TTC549 (cell line): ENCODE data around the gene RTN4.

Experiments
- FAIRE-seq: peaks from 2 replicates; lab custom pipeline; 2012; peaks lifted over from hg19 to GRCh38; lab: Jason Lieb, UNC

Gene RTN4

GRCh38 chr2:54969295-54969939 lies 80.8 kb downstream of the RTN4 start:
- no peak for FAIRE-seq

DNA sequence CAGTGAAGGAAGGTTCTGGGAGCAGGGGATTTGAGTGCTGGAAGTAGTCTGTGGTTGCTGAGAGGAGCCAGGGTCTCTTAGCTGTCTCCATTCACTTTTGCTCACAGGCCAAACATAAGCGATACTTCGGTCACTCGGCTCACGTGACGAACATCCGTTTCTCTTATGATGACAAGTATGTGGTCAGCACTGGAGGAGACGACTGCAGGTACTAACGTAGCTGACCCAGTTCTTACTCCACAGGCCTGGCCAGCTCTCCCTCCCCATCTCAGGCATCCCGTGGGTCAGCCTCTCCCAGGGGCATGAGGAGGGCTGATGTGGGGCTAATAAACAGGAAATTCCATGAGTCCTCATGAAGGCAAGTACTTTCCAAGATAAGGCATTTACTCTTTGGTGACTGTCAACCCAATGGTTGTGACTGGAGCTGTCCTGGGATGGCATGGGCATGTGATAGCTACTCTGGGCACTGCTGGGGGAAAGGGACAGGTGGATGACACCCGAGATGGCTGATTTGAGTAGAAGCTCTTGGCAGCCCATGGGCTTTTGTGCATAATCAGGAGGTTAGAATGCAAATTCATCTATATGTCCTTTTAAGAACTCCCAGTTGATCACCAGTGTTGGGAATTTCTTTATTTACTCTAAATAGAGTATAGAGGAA lies 81.6 kb downstream of the RTN4 start:
- FAIRE-seq, result no peak

GRCh38 chr2:54967759-54968365 lies 82.4 kb downstream of the RTN4 start:
- FAIRE-seq, result no peak

DNA sequence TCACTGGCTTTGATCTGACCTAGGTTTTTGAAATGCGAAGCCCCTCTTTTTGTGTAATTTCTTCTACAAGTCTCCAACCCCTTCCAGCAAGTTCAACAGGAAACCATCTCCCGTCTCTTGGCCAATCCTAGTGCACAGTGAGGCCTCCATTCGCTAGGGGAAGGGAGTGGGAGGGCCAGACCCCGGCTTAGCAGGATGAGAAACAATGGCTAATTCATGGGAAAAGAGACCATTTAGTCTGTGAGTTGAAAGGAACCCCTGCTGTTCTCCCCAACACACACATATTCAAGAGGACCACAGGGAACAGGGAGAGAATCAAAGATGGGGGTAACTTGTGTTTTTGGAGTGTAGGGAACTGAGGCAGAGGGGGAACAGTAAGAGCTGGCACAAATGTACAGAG lies 83.0 kb downstream of the RTN4 start:
- no peak for FAIRE-seq

- no peak for FAIRE-seq
Measured at GRCh38 chr2:54966837-54967236, 83.4 kb downstream of the RTN4 start.

DNA sequence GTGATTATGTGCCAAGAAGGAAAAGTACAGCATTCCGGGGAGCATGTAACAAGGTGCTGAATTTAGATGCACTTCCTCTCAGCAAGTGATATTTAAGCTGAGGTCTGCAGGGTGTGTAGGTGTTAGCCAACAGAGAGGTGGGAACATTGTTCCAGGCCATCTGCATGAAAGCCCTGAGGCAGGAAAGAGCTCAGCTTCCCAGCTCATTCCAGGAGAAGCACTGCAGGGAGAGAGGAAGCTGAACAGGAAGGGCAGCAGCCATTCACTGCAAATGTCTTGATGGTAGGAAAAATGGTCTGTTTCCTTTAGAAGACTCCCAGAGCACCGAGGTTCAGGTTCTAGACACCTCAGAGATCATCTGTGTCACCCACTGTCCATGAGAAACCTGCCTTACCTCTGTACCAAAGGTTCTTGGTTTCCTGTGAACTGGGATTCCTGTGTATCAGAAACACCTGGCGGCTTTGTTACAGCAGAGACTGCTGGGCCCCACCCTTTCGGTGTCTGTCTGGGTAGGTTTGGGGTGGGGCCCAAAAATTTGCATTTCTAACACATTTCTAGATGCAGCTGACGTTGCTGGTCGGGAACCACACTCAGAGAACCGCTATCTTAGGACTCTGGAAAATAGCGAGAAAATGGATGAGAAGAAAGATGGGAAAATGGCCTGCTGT lies 84.0 kb downstream of the RTN4 start:
- FAIRE-seq, result no peak

GRCh38 chr2:54965425-54965824 lies 84.8 kb downstream of the RTN4 start:
- no peak for FAIRE-seq

DNA sequence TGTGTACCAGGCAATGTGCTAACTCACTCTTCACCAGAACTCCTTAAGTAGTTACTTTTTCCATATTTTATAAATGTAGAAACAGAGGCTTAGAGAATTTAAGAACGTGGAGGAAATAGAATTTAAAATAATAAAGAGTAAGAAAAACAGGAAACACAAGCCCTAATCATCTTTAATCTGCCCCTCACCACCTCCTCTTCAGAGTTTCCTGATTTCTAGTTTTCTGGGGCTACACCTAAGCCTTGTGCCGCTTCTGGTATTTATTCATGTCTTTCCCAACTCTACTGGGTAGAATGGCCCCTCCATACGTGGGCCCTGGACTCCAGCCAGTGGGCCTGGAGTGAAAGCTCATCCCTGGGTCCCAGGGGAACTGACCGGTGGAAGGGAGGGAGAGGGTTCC lies 85.4 kb downstream of the RTN4 start:
- FAIRE-seq, result no peak

DNA sequence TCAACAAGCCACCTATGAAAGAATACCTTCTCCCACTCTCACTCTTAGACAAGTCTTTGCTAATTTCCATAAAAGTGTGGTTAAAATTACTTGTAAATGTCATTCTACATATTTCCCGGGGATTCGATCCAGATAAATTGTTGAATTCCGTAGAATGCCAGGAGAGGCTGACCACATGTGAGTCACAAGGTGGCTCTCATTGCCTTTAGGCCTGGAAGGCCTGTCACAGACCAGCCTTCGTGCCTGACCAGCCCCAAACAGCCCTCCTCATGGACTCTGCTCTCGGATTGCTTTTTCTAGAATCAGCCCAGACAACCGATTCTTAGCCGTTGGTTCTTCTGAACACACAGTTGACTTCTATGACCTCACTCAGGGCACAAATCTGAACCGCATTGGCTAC lies 86.0 kb downstream of the RTN4 start:
- no peak for FAIRE-seq

DNA sequence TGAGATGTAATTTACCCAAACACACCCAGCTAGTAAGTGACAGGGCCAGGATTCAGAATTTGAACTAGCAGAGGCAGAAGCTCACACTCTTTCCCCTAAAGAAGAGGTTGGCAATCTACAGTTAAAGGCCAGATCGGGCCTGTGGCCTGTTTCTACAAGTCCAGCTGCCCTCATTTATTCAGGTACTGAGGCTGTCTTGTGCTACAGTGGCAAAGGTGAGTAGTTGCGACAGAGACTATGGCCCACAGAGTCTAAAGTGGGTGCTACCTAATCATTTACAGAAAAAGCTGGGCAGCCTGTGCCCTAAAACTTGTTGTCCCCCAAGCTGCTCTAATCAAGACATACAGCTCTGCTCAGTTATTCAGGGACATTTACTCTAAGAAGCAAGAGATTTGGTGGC lies 86.8 kb downstream of the RTN4 start:
- no peak for FAIRE-seq

DNA sequence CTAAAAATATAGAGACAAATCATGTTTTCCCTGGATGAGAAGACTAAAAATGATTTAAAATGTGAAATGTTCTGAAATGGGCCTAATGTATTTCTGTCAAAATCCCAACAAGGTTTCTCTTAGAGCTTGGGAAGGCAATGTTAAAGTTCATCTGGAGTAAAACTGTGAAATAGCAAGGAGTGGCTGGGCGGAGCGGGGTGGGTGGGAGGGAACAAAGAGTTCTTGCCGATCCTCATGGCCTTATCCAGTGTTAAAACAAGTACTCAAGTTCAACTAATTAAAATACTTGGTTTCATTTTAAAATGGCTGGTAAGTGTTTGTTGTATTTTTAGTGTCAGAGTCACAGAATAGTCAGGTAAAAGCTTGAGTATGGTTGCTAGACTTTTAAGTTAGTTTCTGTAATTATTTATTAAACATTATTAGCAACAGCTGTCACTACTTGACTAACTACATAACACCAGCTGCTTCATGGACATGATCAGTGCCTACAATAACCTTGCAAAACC lies 87.3 kb downstream of the RTN4 start:
- FAIRE-seq, result no peak

GRCh38 chr2:54962511-54962910 lies 87.7 kb downstream of the RTN4 start:
- FAIRE-seq, result no peak

DNA sequence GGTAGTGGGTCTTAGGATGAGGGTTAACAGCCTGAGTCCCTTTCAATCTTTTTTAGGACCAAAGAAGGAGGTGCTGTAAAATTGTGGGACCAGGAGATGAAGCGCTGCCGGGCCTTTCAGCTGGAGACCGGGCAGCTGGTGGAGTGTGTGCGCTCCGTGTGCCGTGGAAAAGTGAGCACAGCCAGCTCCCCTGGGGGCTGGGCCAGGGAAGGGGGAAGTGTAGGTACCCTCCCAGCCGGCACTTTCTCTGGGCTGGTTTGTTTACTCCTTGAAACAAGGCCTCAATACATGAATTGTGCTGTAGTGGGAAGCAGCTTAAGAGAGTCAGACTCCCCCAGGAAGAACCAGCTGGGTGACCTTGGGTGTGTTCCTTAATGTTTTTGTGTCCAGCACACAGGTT lies 90.1 kb downstream of the RTN4 start:
- FAIRE-seq, result no peak

- FAIRE-seq, result no peak
Measured at GRCh38 chr2:54958717-54959371, 91.4 kb downstream of the RTN4 start.

DNA sequence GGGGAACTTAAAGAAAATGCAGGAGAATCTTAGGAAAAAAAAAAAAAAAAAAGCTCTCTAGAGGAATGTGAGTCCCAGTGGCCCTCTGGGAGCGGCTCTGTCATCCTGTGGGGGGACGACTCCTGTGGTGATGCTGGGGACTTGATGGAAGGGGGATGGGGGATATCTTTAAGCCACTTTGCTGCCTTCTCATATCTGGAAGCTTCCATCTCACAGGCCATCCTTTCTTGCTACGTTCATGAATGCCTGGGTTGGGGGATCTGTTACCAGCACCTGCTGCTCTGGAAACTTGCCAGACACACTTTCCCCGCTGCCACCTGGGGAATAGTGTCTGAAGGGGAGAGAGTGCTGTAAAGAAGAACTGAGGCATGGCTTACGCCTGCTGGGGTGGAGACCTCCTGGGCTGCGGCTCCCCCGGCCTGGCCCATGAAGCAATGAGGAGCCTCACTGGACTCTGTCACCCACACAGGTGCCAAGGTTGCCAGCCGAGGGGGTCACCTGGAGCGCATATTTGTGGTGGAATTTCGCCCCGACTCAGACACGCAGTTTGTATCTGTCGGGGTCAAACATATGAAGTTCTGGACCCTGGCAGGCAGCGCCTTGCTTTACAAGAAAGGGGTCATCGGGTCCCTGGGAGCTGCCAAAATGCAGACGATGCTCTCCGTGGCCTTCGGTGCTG lies 92.8 kb downstream of the RTN4 start:
- FAIRE-seq, result no peak

DNA sequence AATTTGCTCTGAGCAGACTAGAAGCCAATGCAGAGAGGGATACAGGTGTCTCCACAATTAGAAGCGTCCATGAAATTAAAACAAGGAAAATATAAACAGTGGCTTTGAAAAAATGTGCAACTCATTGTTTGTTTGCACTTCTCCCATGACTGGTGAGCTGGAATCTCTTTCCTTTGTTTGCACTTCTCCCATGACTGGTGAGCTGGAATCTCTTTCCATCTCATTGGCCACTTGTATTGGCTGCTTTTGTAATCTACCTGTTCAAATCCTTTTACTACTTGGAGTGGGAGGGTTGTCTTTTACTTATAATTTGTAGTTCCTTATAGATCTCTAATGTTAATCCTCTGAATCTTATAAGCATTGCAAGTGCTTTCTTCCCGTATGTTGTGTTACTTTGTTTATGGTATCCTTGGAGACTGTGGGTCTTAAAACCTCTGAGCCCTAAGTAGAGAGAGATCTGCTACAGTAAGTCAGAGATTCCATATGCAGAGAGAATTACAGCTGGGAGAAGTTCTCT lies 94.1 kb downstream of the RTN4 start:
- FAIRE-seq, result no peak

GRCh38 chr2:54955358-54956110 lies 94.7 kb downstream of the RTN4 start:
- no peak for FAIRE-seq

- no peak for FAIRE-seq
Measured at GRCh38 chr2:54954705-54955357, 95.4 kb downstream of the RTN4 start.

DNA sequence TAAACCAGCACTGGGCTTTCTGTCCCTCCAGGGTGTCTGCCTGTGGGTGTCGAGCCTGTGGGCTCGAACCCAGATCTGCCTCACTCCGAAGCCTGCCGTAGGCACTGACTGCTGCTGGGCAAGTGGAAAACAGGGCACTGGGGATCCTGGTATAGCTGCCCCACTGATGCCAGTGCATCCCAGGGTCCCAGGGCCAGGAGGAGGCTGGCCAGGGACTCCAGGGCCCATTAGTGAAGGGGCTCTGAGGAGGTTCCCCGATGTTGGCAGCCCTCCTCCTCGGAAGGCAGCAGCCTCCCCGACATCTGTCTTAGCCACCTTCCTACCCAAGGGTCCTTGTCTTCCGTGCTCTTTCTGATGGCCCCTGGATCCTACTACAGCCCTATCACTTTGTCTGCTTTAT lies 96.1 kb downstream of the RTN4 start:
- no peak for FAIRE-seq

DNA sequence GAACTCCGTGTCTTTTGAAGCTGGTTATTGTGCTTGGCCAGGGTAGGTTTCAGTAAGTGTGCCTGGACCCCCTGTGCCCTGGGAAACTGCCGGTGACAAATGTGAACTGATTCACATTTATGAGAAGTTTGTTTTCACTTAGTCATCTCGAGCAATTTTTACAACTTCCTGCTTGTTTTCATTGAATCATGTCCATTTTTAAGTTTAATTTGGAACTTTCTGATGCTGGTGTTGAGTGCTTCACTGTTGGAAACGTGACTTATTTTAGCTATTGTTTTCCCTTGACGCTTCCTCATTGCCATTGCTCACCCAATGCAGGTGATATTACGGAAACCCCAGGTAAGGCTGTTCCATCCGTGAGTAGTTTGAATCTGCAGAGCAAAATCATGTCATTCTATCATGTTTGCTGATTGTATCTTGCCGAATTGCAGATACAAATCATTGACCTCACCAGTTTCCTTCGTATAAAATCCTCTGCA lies 97.2 kb downstream of the RTN4 start:
- no peak for FAIRE-seq
